Activated CD8-positive, alpha-beta T cell treated with anti-CD3 and anti-CD28 coated beads for 36 hours (primary cell): ENCODE data around the gene RUNX1. TPM values are rescaled to one million over a fixed set of nuclear protein-coding genes. Genes with fewer than 3 reads are reported as not detected.

Experiments used
- ATAC-seq: fragments of 200-7000 bp; cut with Tn5 transposase; one replicate; pipeline ENCODE4 v1.10.0; 2021; ENCODE audit warnings: mild to moderate bottlenecking, moderate library complexity
- CTCF ChIA-PET: fragments of 350-600 bp; sonication (Branson Sonifier 250); formaldehyde crosslinking; loops from one replicate; lab custom pipeline; 2021; ENCODE audit warnings: antibody characterized with exemption; lab: Charles Lee
- POLR2A ChIA-PET: fragments of 350-600 bp; sonication (Branson Sonifier 250); formaldehyde crosslinking; loops from one replicate; lab custom pipeline; 2021; ENCODE audit warnings: antibody characterized with exemption; lab: Charles Lee
- DNase-seq: peaks from one replicate; pipeline ENCODE4 v3.0.0-alpha.2; 2020
- H3K27ac Mint-ChIP-seq: one replicate; pipeline ENCODE4 v1.8.0; 2021; ENCODE audit warnings: mild to moderate bottlenecking, mixed read lengths
- H3K27me3 Mint-ChIP-seq: one replicate; pipeline ENCODE4 v1.8.0; 2021; ENCODE audit warnings: mixed read lengths
- H3K36me3 Mint-ChIP-seq: one replicate; pipeline ENCODE4 v1.8.0; 2021; ENCODE audit warnings: low read depth, mixed read lengths
- H3K4me1 Mint-ChIP-seq: one replicate; pipeline ENCODE4 v1.8.0; 2021; ENCODE audit warnings: low read depth, mixed read lengths
- H3K4me3 Mint-ChIP-seq: one replicate; pipeline ENCODE4 v1.8.0; 2021; ENCODE audit warnings: mild to moderate bottlenecking, moderate library complexity, mixed read lengths
- H3K9me3 Mint-ChIP-seq: one replicate; pipeline ENCODE4 v1.8.0; 2021; ENCODE audit warnings: mixed read lengths
- CTCF ChIP-seq: fragments of 200-600 bp; IDR thresholded peaks from one replicate; pipeline ENCODE4 v1.8.0; 2022; ENCODE audit warnings: antibody characterized with exemption, mild to moderate bottlenecking
- intact Hi-C: fragments of 100-400 bp; cut with micrococcal nuclease; formaldehyde crosslinking; loops from one replicate; pipeline ENCODE4 v1.10.0; 2022
- total RNA-seq, 2 experiments: library from RNA; stranded (reverse); gene quantifications; one replicate each; pipeline ENCODE4 v1.2.3, GENCODE V29; 2021

The RUNX1 gene
- total RNA-seq, 2 experiments from 2014 or later = 18.7 to 19.0 TPM

- intact Hi-C loops = no loop called here
- POLR2A ChIA-PET = interaction anchor here (0.5 kb wide), 1 partner anchor 43 kb away, joined by 3 read pairs; no protein-coding TSS in a partner anchor
- CTCF ChIA-PET = interaction anchor here (0.7 kb wide), 1 partner anchor 527 kb away, joined by 3 read pairs; no protein-coding TSS in a partner anchor
- Mint-ChIP-seq H3K27ac (no peak overlapping the region), H3K4me1 (peaks cover 36% of the 10 kb centered on the region), H3K4me3 (no peak overlapping the region), H3K9me3 (no peaks in the 10 kb centered on the region), H3K27me3 (no peaks in the 10 kb centered on the region), H3K36me3 (peaks cover 25% of the 10 kb centered on the region)
- no peak for TF ChIP-seq CTCF
- DNase-seq (no peak), ATAC-seq (no peak)
Measured at GRCh38 chr21:34850166-34850690, 198.9 kb downstream of the RUNX1 start.

- no peaks in the 10 kb centered on the region for H3K27me3 Mint-ChIP-seq
- CTCF ChIA-PET = interaction anchor here (0.6 to 1.0 kb wide), 2 partner anchors 19 to 553 kb away, joined by 3 read pairs; no protein-coding TSS in a partner anchor
- H3K27ac Mint-ChIP-seq = no peak overlapping the region
- H3K36me3 Mint-ChIP-seq = peaks cover 20% of the 10 kb centered on the region
- H3K4me1 Mint-ChIP-seq = peaks cover 38% of the 10 kb centered on the region
- no peak overlapping the region for H3K4me3 Mint-ChIP-seq
- POLR2A ChIA-PET = interaction anchor here (1.7 to 1.8 kb wide), 2 partner anchors 10 to 41 kb away, joined by 4 to 8 read pairs; no protein-coding TSS in a partner anchor
- no peaks in the 10 kb centered on the region for H3K9me3 Mint-ChIP-seq
- intact Hi-C loops = no loop called here
- no peak for ATAC-seq
- no peak for TF ChIP-seq CTCF
- DNase-seq = no peak
Measured at GRCh38 chr21:34846601-34847112, 202.4 kb downstream of the RUNX1 start.

- ChIA-PET POLR2A (interaction anchor here (1.7 to 1.8 kb wide), 2 partner anchors 9 to 41 kb away, joined by 4 to 8 read pairs; no protein-coding TSS in a partner anchor), CTCF (interaction anchor here (0.6 to 1.0 kb wide), 3 partner anchors 18 to 554 kb away, joined by 3 read pairs; no protein-coding TSS in a partner anchor)
- ATAC-seq (peak; percentile 85), DNase-seq (peak; percentile 80)
- Mint-ChIP-seq H3K36me3 (peaks cover 15% of the 10 kb centered on the region), H3K4me1 (peaks cover 36% of the 10 kb centered on the region), H3K27ac (no peak overlapping the region), H3K9me3 (no peaks in the 10 kb centered on the region), H3K4me3 (no peak overlapping the region), H3K27me3 (no peaks in the 10 kb centered on the region)
- TF ChIP-seq CTCF = no peak
- intact Hi-C loops = no loop called here
Measured at GRCh38 chr21:34845521-34846451, 203.3 kb downstream of the RUNX1 start.

- no peak for TF ChIP-seq CTCF
- CTCF ChIA-PET = interaction anchor here (0.9 kb wide), 1 partner anchor 99 kb away, joined by 3 read pairs; no protein-coding TSS in a partner anchor
- no peak for DNase-seq
- Mint-ChIP-seq H3K27me3 (no peaks in the 10 kb centered on the region), H3K27ac (peak overlapping the region; percentile 26), H3K9me3 (no peaks in the 10 kb centered on the region), H3K36me3 (peaks cover 10% of the 10 kb centered on the region), H3K4me1 (peaks cover 34% of the 10 kb centered on the region), H3K4me3 (no peak overlapping the region)
- POLR2A ChIA-PET = no interaction called here
- ATAC-seq = no peak
- intact Hi-C loops = loop anchor here (5.0 kb wide), 1 partner anchor 38 kb away; no protein-coding TSS in a partner anchor
Measured at GRCh38 chr21:34844924-34845238, 204.2 kb downstream of the RUNX1 start.
